HG02588 (cell line): ENCODE results near the gene CCDC192.
A peak's percentile ranks its signal among the peaks of the same experiment; 100 is the strongest.

Experiments
- ATAC-seq: cut with Tn5 transposase; IDR thresholded peaks from one replicate; pipeline ENCODE4 v1.9.1; 2021; ENCODE audit warnings: mild to moderate bottlenecking, moderate library complexity; ENCODE audit not compliant: unreplicated experiment

Gene CCDC192

DNA sequence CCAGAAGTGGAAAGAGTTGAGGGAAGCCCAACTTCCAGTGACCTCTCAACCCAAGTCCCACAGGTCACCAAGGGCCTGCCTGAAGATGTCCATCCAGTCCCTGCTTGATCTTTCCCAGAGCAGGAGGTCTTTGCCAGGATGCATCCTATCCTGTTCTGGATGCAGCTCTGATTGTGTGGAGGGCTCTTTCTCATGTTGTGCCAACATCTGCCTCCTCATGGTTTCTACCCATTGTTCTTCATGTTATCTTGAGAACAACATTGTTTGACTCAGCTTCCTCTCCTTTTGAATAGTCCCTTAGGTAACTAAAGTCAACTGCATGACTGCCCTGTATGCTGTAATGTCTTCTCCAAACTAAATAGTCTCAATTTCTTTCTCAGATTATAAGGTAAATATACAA lies 169.3 kb downstream of the CCDC192 start:
- no peak for ATAC-seq

DNA sequence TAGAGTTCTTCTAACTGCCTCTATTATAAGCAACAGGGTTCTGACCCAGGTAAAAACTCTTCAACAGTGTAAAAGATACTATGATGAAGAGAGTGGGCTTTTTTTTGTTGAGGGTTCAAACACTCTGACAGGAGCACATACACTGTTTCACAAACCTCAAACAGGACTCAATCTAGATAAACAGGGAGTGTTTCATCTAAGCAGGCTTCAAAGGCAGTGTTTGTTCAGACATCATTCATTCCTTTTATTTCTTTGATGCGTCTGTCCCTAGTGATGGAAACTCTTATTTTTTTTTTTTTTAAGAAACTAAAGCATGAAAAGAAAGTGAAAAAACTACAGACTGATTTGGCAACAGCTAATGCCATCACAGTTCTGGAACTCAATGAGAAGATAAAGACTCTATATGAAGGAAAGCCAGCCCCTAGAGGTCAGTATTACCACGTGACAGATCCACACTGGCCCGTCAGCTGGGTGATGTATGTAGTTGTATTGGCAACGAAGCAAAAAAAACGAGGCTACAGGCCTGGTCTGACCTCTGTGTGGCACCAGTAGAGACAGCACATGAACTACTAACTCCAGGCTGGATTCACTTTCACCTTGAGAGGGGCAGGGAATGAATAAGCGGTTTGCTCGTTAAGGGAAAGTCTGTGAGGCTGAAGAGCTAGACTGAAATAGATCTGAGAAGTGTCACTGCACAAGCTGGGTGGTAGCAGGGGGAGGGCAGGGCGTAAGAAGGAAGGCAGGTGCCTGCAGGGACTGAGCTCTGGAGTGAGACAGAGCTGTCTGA lies 172.2 kb downstream of the CCDC192 start:
- ATAC-seq, result peak; percentile 88

DNA sequence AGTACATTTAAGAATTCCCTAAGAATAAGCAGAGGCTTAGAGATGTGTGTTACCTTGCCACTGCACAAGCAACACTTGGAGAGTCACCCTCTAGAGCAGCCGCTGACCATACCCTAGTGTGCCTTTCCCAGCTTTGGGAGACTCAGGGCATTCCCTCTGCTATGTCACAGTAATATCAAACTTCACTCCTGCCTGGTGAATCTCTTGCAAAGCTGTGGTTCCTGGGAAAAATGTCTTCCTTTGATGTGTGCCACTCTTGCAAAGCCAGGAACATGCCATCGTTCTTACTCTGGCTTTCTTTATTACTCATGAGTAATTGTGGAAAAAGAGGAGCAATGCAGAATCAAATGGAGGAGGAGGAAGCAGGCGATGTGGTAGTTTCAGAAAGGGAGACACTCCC lies 173.2 kb downstream of the CCDC192 start:
- no peak for ATAC-seq

DNA sequence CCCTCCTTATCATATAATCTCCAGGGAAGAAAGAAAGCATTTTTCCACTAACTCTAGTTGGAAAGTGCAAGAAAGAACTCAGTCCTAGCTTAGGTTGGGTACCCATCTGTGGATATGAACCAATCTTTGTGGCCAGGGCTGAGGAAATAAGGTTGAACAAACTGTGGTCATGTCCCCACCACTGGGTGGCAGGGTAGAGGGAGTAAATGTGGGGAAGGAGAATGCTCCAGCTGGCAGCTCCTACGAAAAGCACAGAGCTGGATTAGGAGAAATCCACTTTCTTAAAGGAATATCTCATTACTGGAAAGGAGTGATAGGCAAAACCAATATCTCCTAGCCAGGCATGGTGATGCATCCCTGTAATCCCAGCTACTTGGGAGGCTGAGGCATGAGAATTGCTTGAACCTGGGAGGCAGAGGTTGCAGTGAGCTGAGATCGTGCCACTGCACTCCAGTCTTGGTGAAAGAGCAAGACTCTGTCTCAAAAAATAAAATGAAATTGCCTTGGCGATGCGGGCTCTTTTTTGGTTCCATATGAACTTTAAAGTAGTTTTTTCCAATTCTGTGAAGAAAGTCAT lies 175.1 kb downstream of the CCDC192 start:
- ATAC-seq, result no peak

DNA sequence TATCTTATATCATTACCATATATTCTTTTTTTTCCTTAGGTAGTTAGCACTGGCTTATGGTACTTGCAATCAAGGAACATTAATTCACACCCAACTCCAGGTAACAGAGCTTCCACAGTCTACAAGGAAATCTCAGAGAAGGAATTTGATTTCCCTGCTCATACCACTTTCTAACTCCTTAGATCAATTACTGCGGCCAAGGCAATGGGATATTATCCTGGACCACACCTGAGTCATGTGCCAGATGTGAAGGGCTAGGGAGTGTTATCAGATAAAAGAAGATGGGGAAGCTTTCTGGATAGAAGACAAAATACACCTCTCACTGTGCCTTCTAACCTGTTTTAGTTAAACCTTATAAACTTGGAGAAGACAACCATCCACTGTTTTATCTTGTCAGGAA lies 181.2 kb downstream of the CCDC192 start:
- ATAC-seq, result no peak

DNA sequence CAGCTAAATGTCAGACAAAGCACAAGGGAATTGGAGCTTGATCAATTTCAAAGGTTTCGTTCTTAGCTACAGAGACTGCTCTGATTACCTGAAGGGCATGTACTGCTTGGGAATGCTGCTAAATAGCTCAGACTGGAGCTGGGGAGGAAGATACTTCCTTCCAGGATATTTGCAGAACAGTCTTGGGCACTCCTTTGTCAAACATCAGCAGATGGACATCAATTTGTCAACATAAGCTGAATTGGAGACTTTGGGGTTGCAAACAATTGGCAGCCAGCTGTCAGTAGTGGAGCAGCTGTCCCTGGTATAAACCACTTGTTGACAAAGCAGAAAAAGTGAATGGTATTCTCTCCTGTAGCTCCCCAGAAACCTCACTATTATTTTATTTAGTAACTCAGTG lies 182.0 kb downstream of the CCDC192 start:
- no peak for ATAC-seq

DNA sequence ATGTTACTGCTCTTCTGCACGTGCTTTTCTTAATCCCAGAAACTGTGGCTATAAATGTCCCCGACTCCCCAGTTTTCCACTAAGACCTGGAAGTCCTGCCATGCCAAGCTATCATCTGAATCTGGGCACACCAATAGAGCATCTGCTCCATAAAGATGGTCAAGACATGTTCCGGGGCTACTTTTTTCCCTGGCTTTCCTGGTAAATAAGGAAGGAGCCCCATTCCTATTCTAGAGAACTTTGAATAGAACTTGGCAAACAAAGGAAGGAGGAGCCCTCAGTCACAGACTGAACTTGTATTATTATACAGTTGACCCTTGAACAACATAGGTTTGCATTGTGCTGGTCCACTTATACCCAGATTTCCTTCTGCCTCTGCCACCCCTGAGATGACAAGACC lies 182.9 kb downstream of the CCDC192 start:
- ATAC-seq, result no peak

DNA sequence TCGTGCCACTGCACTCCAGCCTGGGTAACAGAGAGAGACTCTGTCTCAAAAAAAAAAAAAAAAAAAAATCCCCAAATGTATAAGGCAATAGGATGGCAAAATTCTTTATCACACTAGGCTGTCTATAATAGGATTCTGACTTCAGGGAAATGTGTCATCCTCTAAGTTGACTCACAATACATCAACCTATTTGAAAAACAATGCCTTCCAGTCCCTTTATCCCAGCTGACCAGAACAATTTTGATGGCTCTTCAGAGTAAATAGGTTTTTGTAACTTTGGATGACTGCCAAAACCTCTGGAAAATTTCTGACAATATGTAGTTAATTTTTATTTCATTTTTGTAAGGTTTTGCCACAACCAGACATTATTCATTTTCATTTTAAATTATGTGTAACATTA lies 184.1 kb downstream of the CCDC192 start:
- no peak for ATAC-seq

DNA sequence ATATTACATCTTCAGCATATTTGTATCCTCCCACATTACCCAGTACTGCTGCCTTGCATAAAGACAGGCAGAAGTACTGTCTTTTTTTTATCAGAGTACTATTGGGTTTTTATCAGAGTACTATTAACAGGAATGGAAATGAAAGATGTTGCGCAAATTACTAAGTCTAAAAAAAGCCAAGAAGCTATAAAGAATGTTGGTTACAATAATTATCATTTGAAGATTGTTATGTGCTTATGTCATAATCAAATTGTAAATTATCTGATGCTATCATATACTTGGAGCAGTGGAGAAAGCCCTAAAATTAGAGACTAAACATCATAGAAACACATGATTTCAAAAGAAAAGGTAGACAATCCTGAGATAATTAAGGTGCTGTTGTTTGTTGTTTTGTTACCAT lies 188.8 kb downstream of the CCDC192 start:
- ATAC-seq, result no peak

DNA sequence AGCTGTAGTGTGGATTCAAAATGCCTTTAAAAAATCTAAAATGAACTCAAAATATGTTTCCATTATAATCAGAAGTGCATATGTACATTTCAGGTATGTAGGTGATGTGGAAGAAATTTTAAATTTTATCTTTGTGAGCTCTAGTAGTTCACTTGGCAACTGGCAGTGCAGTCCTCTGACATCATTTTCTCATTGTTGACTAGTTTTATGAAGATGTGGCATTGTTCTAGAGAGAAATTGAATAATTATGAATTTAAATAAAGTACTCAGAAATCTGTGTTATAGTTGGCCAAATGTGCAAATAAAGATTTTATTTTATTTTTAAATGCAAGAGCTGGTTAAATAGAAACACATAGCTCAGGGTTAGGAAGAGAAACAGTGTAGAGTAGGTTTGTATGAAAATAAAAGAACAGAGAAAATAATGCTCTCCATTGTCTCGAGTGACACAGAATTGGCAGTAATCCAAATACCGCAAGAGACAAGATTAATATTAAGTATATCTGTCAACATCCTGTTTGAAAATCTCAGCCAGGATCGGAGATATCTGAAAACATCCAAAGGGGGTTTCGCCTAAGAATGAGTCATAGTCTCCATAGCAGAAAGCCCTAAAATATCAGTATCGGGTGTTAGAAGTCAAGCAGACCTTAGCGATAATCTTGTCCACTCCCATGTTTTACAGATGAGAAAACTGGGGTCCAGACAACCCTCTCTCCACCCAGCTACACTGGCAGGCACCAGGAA lies 189.4 kb downstream of the CCDC192 start:
- no peak for ATAC-seq

DNA sequence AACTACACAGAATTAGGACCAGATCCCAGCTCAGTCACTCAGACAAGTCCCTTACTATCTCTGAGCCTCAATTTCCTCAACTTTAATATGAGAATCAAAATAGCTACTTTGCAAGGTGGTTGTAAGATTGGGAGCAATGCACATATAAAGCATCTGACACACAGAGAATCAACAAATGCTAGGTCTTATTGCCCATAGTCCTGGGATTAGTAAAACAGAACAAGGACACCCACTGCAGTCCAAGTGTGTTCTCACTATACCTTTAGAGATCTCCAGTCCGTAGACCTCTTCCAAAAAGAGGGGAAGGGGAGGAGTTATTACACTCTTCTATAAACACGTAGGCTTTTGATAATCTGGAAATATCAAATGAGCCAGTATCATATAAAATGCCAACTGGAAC lies 190.0 kb downstream of the CCDC192 start:
- ATAC-seq, result no peak

DNA sequence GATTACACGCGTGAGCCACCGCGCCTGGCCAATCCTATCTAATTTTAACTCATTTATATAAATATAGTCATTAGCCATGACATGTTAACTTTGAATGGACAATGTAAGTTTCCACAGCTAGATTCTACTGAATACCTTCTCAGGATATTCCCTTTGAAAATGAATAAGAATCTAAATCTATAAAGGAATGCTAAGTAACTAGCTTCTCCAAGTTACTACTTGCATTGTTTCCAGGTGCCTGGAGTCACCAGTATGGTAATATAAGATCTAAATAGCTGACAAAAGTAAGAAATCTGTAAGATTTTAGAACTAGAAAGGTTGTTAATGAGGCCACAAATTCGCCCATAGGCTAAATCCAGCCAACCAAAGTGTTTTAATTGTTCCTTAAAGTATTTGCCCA lies 191.3 kb downstream of the CCDC192 start:
- no peak for ATAC-seq

DNA sequence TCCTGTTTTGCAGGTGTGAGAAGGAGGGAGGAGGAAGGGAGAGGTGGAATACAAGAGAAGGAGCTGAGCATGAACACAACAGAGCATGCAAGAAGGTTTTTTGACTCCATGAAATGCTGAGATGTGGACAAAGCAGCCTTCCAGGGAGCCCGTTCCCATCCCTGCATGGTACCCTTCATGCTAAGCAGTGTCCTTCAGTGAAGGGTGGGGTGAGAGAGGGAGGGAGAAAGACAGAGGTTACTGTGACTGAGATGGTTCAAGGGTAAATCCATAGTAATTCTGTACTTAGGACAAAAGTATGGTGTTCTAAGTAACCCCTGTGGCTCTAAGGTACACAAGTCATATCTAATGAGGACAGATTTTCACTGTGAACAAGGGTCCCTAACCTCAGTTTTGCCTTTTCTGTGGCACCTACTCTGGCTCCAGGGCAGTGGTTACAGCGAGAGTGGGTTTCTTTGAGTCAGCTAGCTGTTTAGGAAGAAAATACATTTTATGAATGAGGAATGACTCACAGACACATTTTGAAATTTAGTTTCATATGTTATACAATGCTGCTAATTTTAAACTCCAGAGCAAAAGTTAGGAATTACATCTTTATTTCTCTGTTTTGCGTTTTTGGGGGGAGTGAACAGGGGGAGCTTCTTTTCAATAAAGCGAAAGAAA lies 195.5 kb downstream of the CCDC192 start:
- no peak for ATAC-seq

DNA sequence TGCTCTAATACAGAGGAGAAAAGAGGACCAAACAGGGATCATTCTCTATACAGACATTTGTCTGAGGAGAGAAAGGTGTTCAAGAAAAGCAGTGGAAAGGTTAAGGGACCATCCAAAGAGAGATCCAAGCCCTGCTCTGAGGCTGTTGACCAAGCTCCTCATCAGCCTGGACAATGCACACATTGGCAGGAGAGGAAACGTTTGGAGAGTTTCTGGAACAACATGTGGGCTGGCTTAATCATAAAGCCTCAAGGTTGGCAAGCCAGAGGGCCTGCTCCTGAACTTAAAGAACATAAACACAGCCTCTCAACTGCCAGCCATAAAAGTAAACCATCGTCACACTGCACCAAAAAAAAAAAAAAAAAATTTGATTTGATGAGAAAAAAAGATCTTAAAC lies 196.0 kb downstream of the CCDC192 start:
- ATAC-seq, result no peak

DNA sequence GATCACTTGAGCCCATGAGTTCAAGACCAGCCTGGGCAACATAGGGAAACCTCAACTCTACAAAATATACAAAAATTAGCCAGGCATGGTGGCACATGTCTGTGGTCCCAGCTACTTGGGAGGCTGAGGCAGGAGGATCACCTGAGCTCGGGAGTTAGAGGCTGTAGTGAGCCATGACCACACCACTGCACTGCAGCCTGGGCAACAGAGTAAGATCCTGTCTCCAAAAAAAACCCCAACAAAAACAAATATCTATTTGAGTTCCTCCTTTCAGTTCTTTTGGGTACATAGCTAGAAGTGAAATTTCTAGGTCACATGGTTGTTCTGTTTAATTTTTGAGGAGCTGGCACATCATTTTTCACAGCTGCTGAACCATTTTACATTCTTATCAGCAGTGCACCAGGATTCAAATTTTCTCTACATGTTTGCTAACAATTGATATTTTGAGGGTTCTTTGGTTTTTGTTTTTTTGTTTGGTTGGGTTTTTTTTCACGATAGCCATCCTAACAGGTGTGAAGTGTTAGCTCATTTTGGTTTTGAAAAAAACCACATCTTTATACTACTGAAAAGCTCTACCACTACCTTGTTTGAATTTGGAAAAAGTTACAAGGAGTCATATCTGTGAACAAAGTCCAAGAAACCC lies 203.5 kb downstream of the CCDC192 start:
- peak; percentile 68 for ATAC-seq

DNA sequence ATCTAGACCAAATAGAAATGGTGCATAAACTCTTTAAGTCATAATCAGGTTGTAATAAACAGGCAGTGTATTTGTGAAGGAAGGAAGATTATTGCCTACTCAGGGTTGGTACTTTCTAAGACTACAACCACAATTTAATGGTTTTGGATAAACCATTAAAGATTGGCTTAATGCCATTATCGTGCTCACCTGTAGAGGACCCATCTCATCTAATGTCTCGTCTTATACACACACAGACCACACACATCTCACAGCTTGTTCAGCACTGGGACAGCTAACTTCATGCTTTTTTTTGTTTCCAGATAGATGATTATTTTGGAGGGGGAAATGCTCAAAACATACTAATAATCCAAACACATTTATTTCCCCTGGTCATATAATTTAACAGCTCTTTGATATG lies 204.7 kb downstream of the CCDC192 start:
- ATAC-seq, result no peak

DNA sequence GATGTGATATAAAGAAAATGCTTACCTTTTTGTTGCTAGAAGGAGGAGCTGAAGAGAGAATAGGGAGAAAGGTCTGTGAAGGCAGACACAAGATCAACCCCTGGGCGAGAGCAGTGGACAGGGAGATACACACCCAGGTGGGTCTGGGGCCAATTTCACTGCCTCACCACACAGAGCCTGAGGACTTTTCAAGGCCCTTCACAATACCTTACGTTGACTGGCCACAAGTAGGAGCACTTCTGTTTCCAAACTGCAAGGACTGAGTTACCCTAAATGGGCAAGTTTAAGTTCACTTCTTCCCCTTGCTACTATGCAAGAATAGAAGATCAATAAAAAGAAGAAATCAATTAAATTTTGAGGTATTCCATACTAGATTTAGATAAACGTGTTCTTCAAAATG lies 205.9 kb downstream of the CCDC192 start:
- ATAC-seq, result peak; percentile 62

DNA sequence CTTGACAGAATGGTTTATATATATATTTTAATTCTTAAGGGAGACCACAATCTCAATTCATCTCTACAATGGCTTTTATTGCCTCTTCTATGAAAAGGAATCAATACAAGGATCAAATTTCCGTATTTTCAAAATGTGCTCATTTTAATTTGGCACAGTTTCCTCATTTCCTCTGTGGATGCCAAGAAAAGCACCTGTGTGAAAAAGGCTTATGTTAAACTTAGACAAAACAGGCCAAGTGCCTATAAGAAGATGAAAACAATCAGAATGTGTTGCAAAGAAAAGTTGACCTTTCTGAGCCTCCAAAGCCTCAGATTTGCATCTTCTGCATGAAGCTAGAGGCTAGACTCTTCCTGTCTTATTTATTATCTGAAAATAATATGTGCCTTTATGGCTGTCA lies 206.6 kb downstream of the CCDC192 start:
- no peak for ATAC-seq

DNA sequence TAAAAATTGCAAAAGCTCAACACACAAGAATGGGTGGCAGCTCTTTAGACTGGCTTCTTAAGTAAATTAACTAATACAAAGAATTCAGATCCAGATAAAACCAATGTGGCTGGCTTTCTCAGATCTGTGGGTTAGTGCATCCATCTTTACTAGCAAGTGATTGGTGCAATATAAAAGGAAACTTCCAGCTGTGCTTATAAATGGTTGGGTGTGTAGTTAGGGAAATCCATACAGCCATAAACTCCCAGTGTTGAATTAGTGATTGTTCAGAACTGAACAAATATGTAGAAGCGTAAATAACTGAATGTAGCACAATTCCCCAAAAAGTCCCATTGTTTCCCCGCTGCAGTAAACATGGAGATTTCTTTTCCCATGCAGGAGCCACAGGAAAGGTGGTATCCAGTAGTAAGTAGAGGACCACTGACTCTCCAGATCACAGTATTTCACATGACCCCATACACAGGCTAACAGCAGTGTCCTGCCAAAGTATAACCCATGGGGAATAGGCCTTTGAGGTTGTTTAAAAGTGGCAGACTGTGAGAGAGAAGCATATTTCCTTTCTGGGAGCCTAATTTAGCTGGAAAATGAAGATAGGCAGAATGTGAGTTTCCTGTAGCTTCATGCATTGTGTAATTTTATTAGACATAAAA lies 207.2 kb downstream of the CCDC192 start:
- no peak for ATAC-seq

DNA sequence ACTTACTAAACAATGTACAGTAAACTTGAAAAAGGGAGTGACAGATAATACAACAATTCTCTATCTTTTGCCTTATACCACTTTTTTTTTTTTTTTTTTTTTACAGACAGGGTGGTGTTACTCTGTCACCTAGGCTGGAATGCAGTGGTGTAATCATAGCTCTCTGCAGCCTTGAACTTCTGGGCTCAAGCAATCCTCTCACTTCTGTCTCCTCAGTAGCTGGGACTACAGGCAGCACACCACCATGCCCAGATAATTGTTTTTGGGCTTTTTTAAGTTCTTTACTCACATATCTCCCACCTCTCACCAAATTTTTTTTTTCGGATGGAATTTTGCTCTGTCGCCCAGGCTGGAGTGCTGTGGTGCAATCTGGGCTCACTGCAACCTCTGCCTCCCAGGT lies 208.4 kb downstream of the CCDC192 start:
- ATAC-seq, result no peak

DNA sequence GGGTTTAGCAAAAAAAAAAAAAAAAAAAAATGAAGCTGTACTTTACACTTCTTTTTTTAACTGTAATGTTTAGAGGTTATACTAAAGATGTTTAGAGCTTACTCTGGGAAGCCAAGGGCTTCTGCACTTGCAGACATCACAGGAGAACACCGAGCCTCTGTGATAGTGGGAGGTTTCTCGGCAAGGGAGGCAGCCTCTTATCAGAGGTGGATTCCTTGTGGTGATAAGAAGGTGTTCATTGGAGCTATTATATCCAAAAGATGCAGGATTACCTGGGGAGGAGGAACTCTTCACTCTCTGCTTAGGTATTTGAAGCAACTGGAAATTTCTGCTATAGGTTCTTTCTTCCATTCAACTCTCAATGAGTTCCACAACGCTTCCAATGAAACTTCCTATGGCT lies 209.2 kb downstream of the CCDC192 start:
- ATAC-seq, result no peak
